A673 (cell line): ENCODE data around the gene MDGA2.

Experiments
- EZH2 ChIP-seq: fragments of 200-600 bp; sonication (generic); IDR thresholded peaks from 2 replicates; pipeline ENCODE4 v1.6.1; 2017; ENCODE audit warnings: borderline replicate concordance, low read depth, mild to moderate bottlenecking, mixed read lengths, antibody characterized with exemption, low read length; ENCODE audit not compliant: poor library complexity, severe bottlenecking
- TF ChIP-seq, protein P1 (sequence below): fragments of 300-800, 200-600 bp; sonication (generic); conservative IDR thresholded peaks from 2 replicates; pipeline ENCODE4 v1.5.1; 2017; ENCODE audit warnings: low read depth, mild to moderate bottlenecking, antibody characterized with exemption, low read length, moderate library complexity, mixed read lengths

DNA sequence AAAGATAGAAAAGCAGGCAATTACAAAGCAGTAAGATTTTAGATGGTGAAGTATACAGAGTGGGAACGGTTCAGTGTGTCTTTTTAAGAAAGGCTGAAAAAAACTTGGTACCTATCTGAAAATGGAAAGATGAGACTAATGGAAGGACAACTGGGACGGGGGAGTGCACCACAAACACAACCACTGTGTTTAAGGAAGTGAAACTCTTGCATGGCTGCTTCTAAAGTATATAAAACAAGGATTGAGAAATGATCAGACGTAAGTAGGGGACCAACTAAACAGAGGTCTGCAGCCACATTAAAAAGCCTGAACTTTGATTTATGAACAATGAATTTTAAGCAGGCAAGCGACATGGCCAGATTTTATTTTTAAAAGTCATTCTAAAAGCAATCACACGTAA is 328.6 kb downstream of the MDGA2 start:
- TF ChIP-seq, protein P1, sequence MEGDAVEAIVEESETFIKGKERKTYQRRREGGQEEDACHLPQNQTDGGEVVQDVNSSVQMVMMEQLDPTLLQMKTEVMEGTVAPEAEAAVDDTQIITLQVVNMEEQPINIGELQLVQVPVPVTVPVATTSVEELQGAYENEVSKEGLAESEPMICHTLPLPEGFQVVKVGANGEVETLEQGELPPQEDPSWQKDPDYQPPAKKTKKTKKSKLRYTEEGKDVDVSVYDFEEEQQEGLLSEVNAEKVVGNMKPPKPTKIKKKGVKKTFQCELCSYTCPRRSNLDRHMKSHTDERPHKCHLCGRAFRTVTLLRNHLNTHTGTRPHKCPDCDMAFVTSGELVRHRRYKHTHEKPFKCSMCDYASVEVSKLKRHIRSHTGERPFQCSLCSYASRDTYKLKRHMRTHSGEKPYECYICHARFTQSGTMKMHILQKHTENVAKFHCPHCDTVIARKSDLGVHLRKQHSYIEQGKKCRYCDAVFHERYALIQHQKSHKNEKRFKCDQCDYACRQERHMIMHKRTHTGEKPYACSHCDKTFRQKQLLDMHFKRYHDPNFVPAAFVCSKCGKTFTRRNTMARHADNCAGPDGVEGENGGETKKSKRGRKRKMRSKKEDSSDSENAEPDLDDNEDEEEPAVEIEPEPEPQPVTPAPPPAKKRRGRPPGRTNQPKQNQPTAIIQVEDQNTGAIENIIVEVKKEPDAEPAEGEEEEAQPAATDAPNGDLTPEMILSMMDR = no peak
- TF ChIP-seq EZH2 = no peak
